Uterus (tissue), 2 donors: ENCODE measurements around the gene ROBO2.
"Not testable (repeated sequence)": the region's sequence is repeated elsewhere in the genome, so short reads cannot be mapped to it uniquely, and the experiment has no call there.

Experiments
- CTCF ChIP-seq, 4 experiments: fragments of 200-600 bp in 2 of 4; fragments of 450-650 bp in 2 of 4; sonication (generic) in 2 of 4; IDR thresholded peaks; one replicate each; pipeline ENCODE4 v1.5.1; 2016 to 2019; ENCODE audit warnings: antibody characterized with exemption in 4 of 4, mild to moderate bottlenecking in 2 of 4, moderate library complexity in 1 of 4
- POLR2A ChIP-seq, 2 donors: fragments of 450-650 bp; IDR thresholded peaks; one replicate each; pipeline ENCODE4 v1.6.1; 2016; ENCODE audit warnings: antibody characterized with exemption in 2 of 2, mild to moderate bottlenecking in 1 of 2, moderate library complexity in 1 of 2

- TF ChIP-seq CTCF, POLR2A (IDR thresholded peaks at IDR 0.05): not testable (repeated sequence)
Measured at GRCh38 chr3:77410334-77410733, 370.4 kb downstream of the ROBO2 start.
